WTC11 (cell line): ENCODE measurements around the gene IBA57. TPM values are rescaled to one million over a fixed set of nuclear protein-coding genes. Genes with fewer than 3 reads are reported as not detected.

Experiments
- ATAC-seq: fragments of 200-7000 bp; cut with Tn5 transposase; 2 replicates; pipeline ENCODE4 v1.10.0; 2021; ENCODE audit warnings: mild to moderate bottlenecking, moderate library complexity
- CTCF ChIA-PET: fragments of 300-600 bp; sonication (Branson Sonifier 250); formaldehyde crosslinking; loops from one replicate; lab custom pipeline; 2021; ENCODE audit warnings: antibody characterized with exemption; lab: Charles Lee
- POLR2A ChIA-PET: fragments of 350-600 bp; sonication (Branson Sonifier 250); formaldehyde crosslinking; loops from one replicate; lab custom pipeline; 2021; ENCODE audit warnings: antibody characterized with exemption; lab: Charles Lee
- DNase-seq: peaks from one replicate; pipeline ENCODE4 v3.0.0; 2021; ENCODE audit warnings: low spot score
- H3K27ac Mint-ChIP-seq: 2 replicates; pipeline ENCODE4 v1.8.0; 2021; ENCODE audit warnings: mixed read lengths
- H3K27me3 Mint-ChIP-seq: 2 replicates; pipeline ENCODE4 v1.8.0; 2021; ENCODE audit warnings: low read depth, mild to moderate bottlenecking, moderate library complexity, mixed read lengths
- H3K36me3 Mint-ChIP-seq: 2 replicates; pipeline ENCODE4 v1.8.0; 2021; ENCODE audit warnings: mixed read lengths
- H3K4me1 Mint-ChIP-seq: 2 replicates; pipeline ENCODE4 v1.8.0; 2022; ENCODE audit warnings: mixed read lengths
- H3K4me3 Mint-ChIP-seq: 2 replicates; pipeline ENCODE4 v1.8.0; 2021; ENCODE audit warnings: mild to moderate bottlenecking, moderate library complexity, mixed read lengths
- H3K9me3 Mint-ChIP-seq: 2 replicates; pipeline ENCODE4 v1.8.0; 2021; ENCODE audit warnings: mixed read lengths
- ESRRA ChIP-seq: sonication (generic); formaldehyde crosslinking; IDR thresholded peaks from 2 replicates; pipeline ENCODE4 v1.8.1; 2022; ENCODE audit warnings: mild to moderate bottlenecking, missing genetic modification reagents, borderline replicate concordance
- FOXP1 ChIP-seq: sonication (generic); formaldehyde crosslinking; IDR thresholded peaks from 2 replicates; pipeline ENCODE4 v1.8.0; 2022; ENCODE audit warnings: missing genetic modification reagents, mild to moderate bottlenecking, moderate library complexity, borderline replicate concordance
- NFE2L1 ChIP-seq: sonication (generic); formaldehyde crosslinking; IDR thresholded peaks from 2 replicates; pipeline ENCODE4 v1.8.1; 2023; ENCODE audit warnings: missing genetic modification reagents
- NFYB ChIP-seq: sonication (generic); formaldehyde crosslinking; conservative IDR thresholded peaks from 2 replicates; pipeline ENCODE4 v1.8.0; 2022; ENCODE audit warnings: low read depth, missing genetic modification reagents
- NR2C2 ChIP-seq: sonication (generic); formaldehyde crosslinking; IDR thresholded peaks from 2 replicates; pipeline ENCODE4 v1.8.0; 2022; ENCODE audit warnings: mild to moderate bottlenecking, missing genetic modification reagents
- RELA ChIP-seq: sonication (generic); formaldehyde crosslinking; IDR thresholded peaks from 2 replicates; pipeline ENCODE4 v1.8.1; 2022; ENCODE audit warnings: missing genetic modification reagents, mild to moderate bottlenecking, borderline replicate concordance
- SOX15 ChIP-seq: fragments of 250-450 bp; sonication (Bioruptor Pico); IDR thresholded peaks from 2 replicates; pipeline ENCODE4 v1.9.0; 2021; ENCODE audit warnings: mild to moderate bottlenecking
- SP1 ChIP-seq: sonication (generic); formaldehyde crosslinking; conservative IDR thresholded peaks from 2 replicates; pipeline ENCODE4 v1.8.1; 2022; ENCODE audit warnings: missing genetic modification reagents
- ZNF121 ChIP-seq: sonication (generic); formaldehyde crosslinking; IDR thresholded peaks from 2 replicates; pipeline ENCODE4 v1.8.0; 2023; ENCODE audit warnings: missing genetic modification reagents
- ZNF416 ChIP-seq: fragments of 250-450 bp; sonication (Bioruptor Pico); IDR thresholded peaks from 2 replicates; pipeline ENCODE4 v1.9.0; 2021; ENCODE audit warnings: mild to moderate bottlenecking, inconsistent platforms
- ZNF423 ChIP-seq: fragments of 250-450 bp; sonication (Bioruptor Pico); IDR thresholded peaks from 2 replicates; pipeline ENCODE4 v2.1.2; 2022; ENCODE audit warnings: mild to moderate bottlenecking, moderate library complexity
- total RNA-seq: library from RNA; stranded (reverse); gene quantifications from 3 replicates; pipeline ENCODE4 v1.2.3, GENCODE V29; 2021
- TF ChIP-seq, protein P1 (sequence below): sonication (generic); formaldehyde crosslinking; IDR thresholded peaks from 2 replicates; pipeline ENCODE4 v1.8.0; 2022; ENCODE audit warnings: missing genetic modification reagents
- TF ChIP-seq, protein P2 (sequence below): sonication (generic); formaldehyde crosslinking; IDR thresholded peaks from 2 replicates; pipeline ENCODE4 v1.8.0; 2023; ENCODE audit warnings: missing genetic modification reagents, mild to moderate bottlenecking, borderline replicate concordance
- TF ChIP-seq, protein P3 (sequence below): fragments of 250-450 bp; sonication (Bioruptor Pico); IDR thresholded peaks from 2 replicates; pipeline ENCODE4 v1.9.0; 2021; ENCODE audit warnings: mild to moderate bottlenecking, borderline replicate concordance
- TF ChIP-seq, protein P4 (sequence below): fragments of 250-450 bp; sonication (Bioruptor Pico); IDR thresholded peaks from 2 replicates; pipeline ENCODE4 v1.9.0; 2021; ENCODE audit warnings: moderate library complexity, mild to moderate bottlenecking, inconsistent platforms, borderline replicate concordance
- TF ChIP-seq, protein P5 (sequence below): sonication (generic); formaldehyde crosslinking; IDR thresholded peaks from 2 replicates; pipeline ENCODE4 v1.8.1; 2022; ENCODE audit warnings: low read depth, mild to moderate bottlenecking, moderate library complexity, missing genetic modification reagents, borderline replicate concordance
- TF ChIP-seq, protein P6 (sequence below): sonication (generic); formaldehyde crosslinking; IDR thresholded peaks from 2 replicates; pipeline ENCODE4 v1.8.0; 2023; ENCODE audit warnings: missing genetic modification reagents

Gene IBA57
- total RNA-seq, 1 experiment from 2014 or later = 11.4 TPM

DNA sequence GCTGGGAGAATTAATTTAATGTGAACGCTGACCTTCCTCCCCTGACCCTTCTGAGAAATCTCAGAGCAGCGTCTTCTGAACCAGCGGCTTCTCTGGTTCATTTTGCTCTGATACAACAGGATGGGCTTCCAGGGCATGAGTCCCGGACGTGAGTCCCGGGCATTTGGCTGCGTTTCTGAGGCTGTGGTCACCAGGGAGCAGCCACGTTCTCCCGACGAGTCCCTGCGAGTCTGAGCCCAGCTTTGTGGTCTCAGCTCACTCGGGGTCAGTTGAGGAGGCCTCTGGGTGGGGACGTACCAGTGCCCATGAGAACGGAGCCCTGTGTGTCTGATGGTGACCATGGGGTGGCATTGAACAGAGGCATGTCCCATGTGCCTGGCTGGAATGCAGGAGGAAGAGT is 24.6 kb downstream of the IBA57 start (continued):
- TF ChIP-seq, protein P1, sequence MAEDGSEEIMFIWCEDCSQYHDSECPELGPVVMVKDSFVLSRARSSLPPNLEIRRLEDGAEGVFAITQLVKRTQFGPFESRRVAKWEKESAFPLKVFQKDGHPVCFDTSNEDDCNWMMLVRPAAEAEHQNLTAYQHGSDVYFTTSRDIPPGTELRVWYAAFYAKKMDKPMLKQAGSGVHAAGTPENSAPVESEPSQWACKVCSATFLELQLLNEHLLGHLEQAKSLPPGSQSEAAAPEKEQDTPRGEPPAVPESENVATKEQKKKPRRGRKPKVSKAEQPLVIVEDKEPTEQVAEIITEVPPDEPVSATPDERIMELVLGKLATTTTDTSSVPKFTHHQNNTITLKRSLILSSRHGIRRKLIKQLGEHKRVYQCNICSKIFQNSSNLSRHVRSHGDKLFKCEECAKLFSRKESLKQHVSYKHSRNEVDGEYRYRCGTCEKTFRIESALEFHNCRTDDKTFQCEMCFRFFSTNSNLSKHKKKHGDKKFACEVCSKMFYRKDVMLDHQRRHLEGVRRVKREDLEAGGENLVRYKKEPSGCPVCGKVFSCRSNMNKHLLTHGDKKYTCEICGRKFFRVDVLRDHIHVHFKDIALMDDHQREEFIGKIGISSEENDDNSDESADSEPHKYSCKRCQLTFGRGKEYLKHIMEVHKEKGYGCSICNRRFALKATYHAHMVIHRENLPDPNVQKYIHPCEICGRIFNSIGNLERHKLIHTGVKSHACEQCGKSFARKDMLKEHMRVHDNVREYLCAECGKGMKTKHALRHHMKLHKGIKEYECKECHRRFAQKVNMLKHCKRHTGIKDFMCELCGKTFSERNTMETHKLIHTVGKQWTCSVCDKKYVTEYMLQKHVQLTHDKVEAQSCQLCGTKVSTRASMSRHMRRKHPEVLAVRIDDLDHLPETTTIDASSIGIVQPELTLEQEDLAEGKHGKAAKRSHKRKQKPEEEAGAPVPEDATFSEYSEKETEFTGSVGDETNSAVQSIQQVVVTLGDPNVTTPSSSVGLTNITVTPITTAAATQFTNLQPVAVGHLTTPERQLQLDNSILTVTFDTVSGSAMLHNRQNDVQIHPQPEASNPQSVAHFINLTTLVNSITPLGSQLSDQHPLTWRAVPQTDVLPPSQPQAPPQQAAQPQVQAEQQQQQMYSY = no peak
- TF ChIP-seq SOX15 (CRISPR knock-in tag) (no peak), NFYB (CRISPR knock-in tag) (no peak), ESRRA (CRISPR knock-in tag) (no peak)
- TF ChIP-seq, protein P2, sequence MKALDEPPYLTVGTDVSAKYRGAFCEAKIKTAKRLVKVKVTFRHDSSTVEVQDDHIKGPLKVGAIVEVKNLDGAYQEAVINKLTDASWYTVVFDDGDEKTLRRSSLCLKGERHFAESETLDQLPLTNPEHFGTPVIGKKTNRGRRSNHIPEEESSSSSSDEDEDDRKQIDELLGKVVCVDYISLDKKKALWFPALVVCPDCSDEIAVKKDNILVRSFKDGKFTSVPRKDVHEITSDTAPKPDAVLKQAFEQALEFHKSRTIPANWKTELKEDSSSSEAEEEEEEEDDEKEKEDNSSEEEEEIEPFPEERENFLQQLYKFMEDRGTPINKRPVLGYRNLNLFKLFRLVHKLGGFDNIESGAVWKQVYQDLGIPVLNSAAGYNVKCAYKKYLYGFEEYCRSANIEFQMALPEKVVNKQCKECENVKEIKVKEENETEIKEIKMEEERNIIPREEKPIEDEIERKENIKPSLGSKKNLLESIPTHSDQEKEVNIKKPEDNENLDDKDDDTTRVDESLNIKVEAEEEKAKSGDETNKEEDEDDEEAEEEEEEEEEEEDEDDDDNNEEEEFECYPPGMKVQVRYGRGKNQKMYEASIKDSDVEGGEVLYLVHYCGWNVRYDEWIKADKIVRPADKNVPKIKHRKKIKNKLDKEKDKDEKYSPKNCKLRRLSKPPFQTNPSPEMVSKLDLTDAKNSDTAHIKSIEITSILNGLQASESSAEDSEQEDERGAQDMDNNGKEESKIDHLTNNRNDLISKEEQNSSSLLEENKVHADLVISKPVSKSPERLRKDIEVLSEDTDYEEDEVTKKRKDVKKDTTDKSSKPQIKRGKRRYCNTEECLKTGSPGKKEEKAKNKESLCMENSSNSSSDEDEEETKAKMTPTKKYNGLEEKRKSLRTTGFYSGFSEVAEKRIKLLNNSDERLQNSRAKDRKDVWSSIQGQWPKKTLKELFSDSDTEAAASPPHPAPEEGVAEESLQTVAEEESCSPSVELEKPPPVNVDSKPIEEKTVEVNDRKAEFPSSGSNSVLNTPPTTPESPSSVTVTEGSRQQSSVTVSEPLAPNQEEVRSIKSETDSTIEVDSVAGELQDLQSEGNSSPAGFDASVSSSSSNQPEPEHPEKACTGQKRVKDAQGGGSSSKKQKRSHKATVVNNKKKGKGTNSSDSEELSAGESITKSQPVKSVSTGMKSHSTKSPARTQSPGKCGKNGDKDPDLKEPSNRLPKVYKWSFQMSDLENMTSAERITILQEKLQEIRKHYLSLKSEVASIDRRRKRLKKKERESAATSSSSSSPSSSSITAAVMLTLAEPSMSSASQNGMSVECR (CRISPR knock-in tag) = no peak
- TF ChIP-seq, protein P3, sequence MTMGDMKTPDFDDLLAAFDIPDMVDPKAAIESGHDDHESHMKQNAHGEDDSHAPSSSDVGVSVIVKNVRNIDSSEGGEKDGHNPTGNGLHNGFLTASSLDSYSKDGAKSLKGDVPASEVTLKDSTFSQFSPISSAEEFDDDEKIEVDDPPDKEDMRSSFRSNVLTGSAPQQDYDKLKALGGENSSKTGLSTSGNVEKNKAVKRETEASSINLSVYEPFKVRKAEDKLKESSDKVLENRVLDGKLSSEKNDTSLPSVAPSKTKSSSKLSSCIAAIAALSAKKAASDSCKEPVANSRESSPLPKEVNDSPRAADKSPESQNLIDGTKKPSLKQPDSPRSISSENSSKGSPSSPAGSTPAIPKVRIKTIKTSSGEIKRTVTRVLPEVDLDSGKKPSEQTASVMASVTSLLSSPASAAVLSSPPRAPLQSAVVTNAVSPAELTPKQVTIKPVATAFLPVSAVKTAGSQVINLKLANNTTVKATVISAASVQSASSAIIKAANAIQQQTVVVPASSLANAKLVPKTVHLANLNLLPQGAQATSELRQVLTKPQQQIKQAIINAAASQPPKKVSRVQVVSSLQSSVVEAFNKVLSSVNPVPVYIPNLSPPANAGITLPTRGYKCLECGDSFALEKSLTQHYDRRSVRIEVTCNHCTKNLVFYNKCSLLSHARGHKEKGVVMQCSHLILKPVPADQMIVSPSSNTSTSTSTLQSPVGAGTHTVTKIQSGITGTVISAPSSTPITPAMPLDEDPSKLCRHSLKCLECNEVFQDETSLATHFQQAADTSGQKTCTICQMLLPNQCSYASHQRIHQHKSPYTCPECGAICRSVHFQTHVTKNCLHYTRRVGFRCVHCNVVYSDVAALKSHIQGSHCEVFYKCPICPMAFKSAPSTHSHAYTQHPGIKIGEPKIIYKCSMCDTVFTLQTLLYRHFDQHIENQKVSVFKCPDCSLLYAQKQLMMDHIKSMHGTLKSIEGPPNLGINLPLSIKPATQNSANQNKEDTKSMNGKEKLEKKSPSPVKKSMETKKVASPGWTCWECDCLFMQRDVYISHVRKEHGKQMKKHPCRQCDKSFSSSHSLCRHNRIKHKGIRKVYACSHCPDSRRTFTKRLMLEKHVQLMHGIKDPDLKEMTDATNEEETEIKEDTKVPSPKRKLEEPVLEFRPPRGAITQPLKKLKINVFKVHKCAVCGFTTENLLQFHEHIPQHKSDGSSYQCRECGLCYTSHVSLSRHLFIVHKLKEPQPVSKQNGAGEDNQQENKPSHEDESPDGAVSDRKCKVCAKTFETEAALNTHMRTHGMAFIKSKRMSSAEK (CRISPR knock-in tag) = no peak
- TF ChIP-seq, protein P4, sequence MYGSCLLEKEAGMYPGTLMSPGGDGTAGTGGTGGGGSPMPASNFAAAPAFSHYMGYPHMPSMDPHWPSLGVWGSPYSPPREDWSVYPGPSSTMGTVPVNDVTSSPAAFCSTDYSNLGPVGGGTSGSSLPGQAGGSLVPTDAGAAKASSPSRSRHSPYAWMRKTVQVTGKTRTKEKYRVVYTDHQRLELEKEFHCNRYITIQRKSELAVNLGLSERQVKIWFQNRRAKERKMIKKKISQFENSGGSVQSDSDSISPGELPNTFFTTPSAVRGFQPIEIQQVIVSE (CRISPR knock-in tag) = no peak
- TF ChIP-seq, protein P5, sequence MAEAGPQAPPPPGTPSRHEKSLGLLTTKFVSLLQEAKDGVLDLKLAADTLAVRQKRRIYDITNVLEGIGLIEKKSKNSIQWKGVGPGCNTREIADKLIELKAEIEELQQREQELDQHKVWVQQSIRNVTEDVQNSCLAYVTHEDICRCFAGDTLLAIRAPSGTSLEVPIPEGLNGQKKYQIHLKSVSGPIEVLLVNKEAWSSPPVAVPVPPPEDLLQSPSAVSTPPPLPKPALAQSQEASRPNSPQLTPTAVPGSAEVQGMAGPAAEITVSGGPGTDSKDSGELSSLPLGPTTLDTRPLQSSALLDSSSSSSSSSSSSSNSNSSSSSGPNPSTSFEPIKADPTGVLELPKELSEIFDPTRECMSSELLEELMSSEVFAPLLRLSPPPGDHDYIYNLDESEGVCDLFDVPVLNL = no peak

DNA sequence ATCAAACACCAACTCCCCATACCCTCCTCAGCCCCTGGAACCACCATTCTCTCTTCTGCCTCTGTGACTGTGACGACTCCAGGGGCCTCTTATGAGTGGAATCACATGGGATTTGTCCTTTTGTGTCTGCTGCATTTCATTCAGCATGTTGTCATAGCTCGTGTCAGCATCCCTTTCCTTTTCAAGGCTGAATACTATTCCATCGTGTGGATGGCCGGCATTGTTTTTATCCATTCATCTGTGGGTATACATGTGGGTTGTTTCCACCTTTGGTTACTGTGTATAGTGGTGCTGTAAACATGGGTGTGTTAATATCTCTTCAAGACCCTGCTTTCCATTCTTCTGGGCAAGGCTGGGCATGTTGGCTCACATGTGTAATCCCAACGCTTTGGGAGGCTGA is 25.2 kb downstream of the IBA57 start:
- DNase-seq (no peak), ATAC-seq (no peak)
- CTCF ChIA-PET = no interaction called here
- no peak overlapping the region for H3K27ac Mint-ChIP-seq
- no peaks in the 10 kb centered on the region for H3K36me3 Mint-ChIP-seq
- no peak overlapping the region for H3K4me3 Mint-ChIP-seq
- POLR2A ChIA-PET = no interaction called here
- no peaks in the 10 kb centered on the region for H3K4me1 Mint-ChIP-seq
- peaks cover 2% of the 10 kb centered on the region; the same call in 1 of the 2 replicates for H3K27me3 Mint-ChIP-seq
- H3K9me3 Mint-ChIP-seq = peaks cover 16% of the 10 kb centered on the region
- TF ChIP-seq NFE2L1 (CRISPR knock-in tag) (no peak), FOXP1 (CRISPR knock-in tag) (no peak), ZNF416 (CRISPR knock-in tag) (no peak), SP1 (no peak), RELA (CRISPR knock-in tag) (no peak), ZNF423 (CRISPR knock-in tag) (no peak), ZNF121 (no peak), ESRRA (CRISPR knock-in tag) (no peak), NR2C2 (no peak)
- TF ChIP-seq, protein P6, sequence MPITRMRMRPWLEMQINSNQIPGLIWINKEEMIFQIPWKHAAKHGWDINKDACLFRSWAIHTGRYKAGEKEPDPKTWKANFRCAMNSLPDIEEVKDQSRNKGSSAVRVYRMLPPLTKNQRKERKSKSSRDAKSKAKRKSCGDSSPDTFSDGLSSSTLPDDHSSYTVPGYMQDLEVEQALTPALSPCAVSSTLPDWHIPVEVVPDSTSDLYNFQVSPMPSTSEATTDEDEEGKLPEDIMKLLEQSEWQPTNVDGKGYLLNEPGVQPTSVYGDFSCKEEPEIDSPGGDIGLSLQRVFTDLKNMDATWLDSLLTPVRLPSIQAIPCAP = no peak
- TF ChIP-seq, protein P1 = no peak
